AG10803 (cell line): ENCODE data around the gene TMEM254.
A peak's percentile ranks its signal among the peaks of the same experiment; 100 is the strongest.
"Not testable (repeated sequence)": the region's sequence is repeated elsewhere in the genome, so short reads cannot be mapped to it uniquely, and the experiment has no call there.

Source experiments
- DNase-seq: peaks from one replicate; pipeline ENCODE4 v3.0.0; 2010; ENCODE audit warnings: low read depth
- H3K4me3 ChIP-seq: 2 replicates; pipeline ENCODE4 v1.5.1; 2011; ENCODE audit warnings: mild to moderate bottlenecking, low read length, control low read depth
- CTCF ChIP-seq: conservative IDR thresholded peaks from 2 replicates; pipeline ENCODE4 v1.5.1; 2011; ENCODE audit warnings: mild to moderate bottlenecking, low read length, control low read depth, inconsistent platforms

The TMEM254 gene

GRCh38 chr10:80126876-80127275 lies 48.4 kb downstream of the TMEM254 start:
- no peak for DNase-seq
- TF ChIP-seq CTCF = no peak
- no peak overlapping the region for H3K4me3 ChIP-seq

- DNase-seq = peak; percentile 65
- TF ChIP-seq CTCF = no peak
- H3K4me3 ChIP-seq = no peak overlapping the region
Observed at GRCh38 chr10:80131499-80131901, 53.0 kb downstream of the TMEM254 start.

- H3K4me3 ChIP-seq = peak within 1 kb of the TSS; percentile 70
- DNase-seq = peak; percentile 53
- TF ChIP-seq CTCF = no peak
Observed at GRCh38 chr10:80132299-80133139, 54.1 kb downstream of the TMEM254 start, which contains the start of gene PLAC9. TSS of gene PLAC9 (plus strand) at chr10:80132730. CDS start at chr10:80132763, 33 bp downstream.

- DNase-seq = peak; percentile 68
- H3K4me3 ChIP-seq = peak overlapping the region; percentile 70
- TF ChIP-seq CTCF = no peak
Observed at GRCh38 chr10:80133206-80133605, 54.7 kb downstream of the TMEM254 start.

- H3K4me3 ChIP-seq = peak overlapping the region; percentile 70
- not testable (repeated sequence) for DNase-seq
Observed at GRCh38 chr10:80133687-80134086, 55.2 kb downstream of the TMEM254 start.

GRCh38 chr10:80136134-80136571 lies 57.7 kb downstream of the TMEM254 start:
- H3K4me3 ChIP-seq = no peak overlapping the region; the same call in 1 of the 2 replicates
- DNase-seq = peak; percentile 97
- TF ChIP-seq CTCF = no peak

GRCh38 chr10:80137031-80137862 lies 58.8 kb downstream of the TMEM254 start:
- H3K4me3 ChIP-seq = no peak overlapping the region
- no peak for TF ChIP-seq CTCF
- DNase-seq = peak; percentile 92
